ENCODE measurements around the gene CIAO3. TPM values are rescaled to one million over a fixed set of nuclear protein-coding genes. Genes with fewer than 3 reads are reported as not detected.
"Not testable (repeated sequence)": the region's sequence is repeated elsewhere in the genome, so short reads cannot be mapped to it uniquely, and the experiment has no call there.

CIAO3 gene
- total RNA-seq, 1 experiment from 2014 or later = 35.7 TPM

DNA sequence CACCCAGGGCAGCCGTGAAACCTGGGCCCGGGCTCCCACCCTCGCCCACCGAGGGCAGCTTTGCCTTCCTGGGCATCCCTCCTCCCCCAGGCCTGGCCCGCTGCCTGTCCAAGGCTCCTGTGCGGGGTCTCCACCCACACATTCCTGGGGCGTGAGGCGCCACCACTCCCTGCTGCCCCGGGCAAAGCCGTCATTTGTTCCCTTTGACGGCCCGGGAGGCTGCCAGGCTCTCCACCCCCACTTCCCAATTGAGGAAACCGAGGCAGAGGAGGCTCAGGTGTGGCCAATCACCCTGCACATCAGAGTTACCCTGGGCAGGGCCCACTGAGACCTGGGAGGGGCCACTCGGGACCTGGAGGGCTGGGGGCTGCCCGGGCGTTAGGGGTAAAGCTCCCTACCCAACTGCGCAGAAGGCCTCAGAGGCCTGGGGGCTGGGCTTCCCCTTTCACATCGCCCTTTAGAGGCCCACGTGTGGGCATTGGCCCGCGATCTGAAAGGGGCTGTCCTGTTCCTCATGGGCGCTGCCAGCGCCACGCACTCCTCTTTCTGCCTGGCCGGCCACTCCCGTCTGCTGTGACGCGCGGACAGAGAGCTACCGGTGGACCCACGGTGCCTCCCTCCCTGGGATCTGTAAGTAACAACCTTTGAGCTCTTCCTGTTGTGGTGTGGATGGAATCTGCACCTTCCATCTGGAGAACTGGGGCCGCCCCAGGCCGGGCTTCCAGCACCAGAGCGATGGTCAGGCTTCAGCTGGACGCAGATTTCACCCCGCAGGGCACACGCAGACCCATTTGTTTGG lies 19.9 kb upstream of the CIAO3 start, which contains the start of gene MSLN:
Gene MSLN, plus strand, starts transcription at position 190 of the 799 bp plus-strand sequence. CDS start 1,947 bp downstream, outside the sequence.
- DNase-seq (ENCODE audit: low read depth) = no peak

DNA sequence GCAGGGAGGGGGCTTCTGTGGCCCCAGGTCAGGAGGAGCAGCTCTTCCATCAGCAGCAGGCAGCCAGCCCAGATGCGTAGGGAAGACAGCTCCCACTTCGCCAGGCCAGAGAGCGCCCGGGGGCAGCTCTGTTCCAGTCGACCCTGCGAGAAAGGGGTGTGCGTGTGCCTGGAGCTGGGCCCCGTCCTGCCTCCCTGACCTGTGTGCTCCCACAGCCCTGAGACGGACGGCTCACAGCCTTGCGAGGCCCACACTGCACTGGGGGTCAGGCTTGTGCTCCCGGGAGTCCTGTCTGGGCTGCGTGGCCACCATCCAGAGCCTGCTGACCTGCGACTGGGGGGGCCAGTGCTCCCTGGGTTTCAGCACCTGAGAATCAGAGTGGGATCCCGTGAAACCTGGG lies 19.3 kb upstream of the CIAO3 start:
- DNase-seq (ENCODE audit: low read depth) = no peak

DNA sequence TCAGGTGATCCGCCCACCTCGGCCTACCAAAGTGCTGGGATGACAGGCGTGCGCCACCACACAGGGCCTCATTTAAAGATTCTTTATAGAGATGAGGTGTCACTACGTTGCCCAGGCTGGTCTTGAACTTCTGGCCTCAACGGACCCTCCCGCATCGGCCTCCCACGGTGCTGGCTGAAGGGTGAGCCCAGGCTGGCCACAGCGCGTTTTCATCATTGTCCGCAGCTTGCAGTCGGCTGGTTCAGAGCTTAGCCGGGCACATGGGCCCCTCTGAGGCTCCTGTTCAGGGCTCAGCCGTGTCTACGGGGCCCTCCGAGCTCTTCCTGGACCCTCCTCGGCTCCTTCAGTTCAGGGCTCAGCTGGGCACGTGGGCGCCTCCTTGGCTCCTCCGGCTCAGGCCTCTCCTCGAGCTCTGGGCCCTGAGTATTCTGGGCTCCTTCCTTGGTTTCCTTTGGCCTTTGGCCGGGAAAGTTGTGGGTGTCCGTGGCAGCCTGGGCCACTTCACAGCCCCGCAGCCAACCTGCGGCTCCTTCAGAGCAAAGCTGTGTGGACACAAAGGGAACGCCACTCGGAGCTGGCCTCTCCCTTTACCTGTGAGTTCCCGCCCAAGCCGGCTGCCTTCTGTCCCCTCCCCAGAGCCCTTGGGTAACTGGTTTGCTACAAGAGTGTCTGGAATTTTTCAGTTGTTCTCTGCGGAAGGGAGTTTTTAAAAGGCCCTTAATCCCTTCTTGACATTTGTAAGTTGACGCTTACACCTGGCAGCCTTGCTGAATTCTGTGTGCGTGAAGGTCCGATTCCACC lies 18.5 kb upstream of the CIAO3 start:
- DNase-seq (ENCODE audit: low read depth) = no peak

DNA sequence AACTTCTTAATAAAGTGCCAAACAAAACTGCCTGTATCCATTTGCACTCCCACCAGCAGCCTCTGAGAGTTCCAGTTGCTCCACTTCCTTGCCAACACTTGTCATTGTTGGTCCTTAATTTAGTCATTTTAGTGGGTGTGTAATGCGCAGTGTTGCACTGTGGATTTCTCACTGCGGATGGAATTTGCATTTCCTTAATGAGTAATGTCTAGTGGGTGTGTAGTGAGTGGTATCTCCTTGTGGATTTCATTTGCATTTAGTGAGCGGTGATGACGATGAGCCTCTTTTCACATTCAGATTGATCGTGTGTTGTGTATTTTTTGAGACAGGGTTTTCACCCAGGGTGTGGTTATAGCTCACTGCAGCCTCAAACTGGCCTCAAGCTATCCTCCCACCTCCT lies 15.6 kb upstream of the CIAO3 start:
- no peak for DNase-seq (ENCODE audit: low read depth)

DNA sequence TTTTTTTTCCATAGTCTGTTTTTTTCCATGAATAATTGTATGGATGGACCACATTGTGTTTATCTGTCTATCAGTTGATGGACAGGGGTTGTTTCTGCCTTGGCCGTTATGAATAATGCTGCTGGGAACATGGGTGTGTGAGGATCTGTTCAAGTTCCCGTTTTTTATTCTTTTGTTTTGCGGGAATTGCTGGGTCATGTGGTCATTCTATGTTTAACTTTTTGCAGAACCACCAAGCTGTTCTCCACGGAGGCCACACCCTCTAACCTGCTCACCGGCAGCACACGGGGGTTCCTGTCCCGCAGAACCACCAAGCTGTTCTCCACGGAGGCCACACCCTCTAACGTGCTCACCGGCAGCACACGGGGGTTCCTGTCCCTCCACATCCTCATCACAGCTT lies 13.9 kb upstream of the CIAO3 start:
- DNase-seq (ENCODE audit: low read depth) = no peak

DNA sequence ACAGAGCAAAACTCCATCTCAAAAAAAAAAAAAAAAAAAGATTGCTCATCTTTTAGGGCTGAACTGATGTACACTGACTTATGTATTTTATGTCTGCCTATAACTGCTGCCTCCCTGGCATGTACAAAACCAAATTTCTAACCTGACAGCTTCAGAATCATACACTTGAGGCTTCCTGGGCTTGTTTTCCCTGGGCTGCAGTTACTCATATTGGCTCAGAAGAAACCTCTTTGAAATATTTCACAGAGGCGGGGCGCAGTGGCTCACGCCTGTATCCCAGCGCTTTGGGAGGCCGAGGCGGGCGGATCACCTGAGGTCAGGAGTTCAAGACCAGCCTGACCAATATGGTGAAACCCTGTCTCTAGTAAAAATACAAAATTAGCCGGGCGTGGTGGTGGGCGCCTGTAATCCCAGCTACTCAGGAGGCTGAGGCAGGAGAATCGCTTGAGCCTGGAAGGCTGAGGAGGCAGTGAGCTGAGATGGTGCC lies 13.4 kb upstream of the CIAO3 start:
- DNase-seq (ENCODE audit: low read depth) = not testable (repeated sequence)

DNA sequence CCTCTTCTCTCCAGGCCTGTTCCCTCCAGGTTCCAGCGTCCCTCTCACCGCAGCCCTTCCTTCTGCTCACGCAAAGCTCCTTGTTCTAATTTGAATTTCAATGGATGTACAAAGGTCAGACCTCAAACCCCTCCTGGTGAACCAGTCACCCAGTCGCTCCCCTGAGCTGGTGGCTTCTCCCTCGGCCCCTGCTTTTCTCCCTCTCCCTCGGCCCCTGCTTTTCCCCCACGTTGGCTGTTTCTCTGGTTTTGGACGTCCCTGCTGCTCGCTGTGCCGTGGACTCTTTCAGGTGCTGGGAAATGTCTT lies 11.2 kb upstream of the CIAO3 start:
- no peak for DNase-seq (ENCODE audit: low read depth)

DNA sequence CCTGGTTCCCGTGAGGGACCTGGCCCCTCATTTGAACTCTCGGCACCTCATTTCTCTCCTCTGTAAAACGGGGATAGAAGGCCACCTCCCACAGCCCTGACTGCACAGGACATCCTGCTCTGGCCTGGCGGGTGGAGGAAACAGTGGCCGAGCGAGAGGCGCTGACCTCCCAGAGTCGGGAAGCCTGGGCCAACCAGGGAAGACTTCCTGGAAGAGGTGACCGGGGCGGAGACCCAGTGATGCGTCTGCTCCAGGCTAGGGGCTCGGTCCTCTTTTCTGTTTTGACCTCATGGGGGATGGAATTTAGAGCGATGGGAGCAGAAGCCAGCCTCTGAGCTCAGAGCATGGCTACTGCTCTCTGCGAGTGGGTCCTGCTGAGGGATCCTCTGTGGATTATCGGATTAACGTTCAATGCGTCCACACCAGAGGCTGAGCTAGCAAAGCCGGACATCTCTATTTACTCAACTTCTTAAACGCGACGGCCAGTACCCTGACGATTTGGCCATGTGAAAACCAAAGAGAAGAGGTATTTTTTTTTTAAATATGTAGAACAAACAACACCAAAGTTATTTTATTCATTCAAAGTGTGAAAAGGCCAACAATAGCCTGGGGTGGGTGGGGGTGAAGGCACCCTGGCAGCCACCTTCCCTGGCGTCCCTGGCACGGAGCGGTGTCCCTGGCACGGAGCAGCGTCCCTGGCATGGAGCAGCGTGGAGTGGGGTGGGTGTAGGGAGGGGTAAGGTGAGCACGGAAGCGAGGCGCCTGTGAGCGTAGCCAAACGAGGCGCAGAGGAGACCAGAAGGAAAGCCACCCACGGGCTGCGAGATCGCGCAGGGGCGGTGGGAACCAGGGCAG lies 10.6 kb upstream of the CIAO3 start:
- no peak for DNase-seq (ENCODE audit: low read depth)

DNA sequence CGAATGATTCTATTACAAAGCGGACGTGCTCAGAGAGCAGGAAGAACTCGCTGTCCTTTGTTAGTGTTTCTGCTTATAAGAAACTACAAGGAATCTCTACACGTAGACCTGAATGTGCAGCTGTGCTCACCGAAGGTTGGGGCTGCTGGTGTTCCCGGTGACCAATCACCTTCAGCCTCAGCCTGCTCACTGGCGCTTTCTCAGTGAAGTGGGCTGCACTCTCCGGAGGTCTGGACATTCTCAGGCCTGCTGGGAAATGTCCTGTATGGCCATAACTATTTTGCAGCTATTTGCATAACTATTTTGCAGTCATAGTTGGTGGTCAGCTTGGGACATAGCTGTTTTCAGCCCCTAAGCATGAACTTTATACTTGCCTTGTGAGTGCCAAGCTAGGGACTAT lies 9.7 kb upstream of the CIAO3 start:
- DNase-seq (ENCODE audit: low read depth) = no peak

DNA sequence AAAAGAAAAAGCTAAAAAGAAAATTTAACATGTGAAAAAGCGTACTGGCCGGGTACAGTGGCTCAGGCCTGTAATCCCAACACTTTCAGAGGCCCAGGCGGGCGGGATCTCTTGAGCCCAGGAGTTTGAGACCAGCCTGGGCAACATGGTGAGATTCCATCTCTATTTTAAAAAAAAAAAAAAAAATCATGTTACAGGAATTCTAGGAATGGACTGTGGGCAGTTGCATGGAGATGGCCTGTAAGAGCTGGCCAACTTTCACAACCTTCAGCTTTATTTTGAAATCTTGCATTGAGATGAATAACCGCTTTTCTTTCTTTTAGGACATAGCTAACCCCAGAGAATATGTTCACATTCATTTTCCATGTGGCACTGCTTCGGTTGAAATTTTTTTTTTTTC lies 8.2 kb upstream of the CIAO3 start:
- DNase-seq (ENCODE audit: low read depth) = no peak

DNA sequence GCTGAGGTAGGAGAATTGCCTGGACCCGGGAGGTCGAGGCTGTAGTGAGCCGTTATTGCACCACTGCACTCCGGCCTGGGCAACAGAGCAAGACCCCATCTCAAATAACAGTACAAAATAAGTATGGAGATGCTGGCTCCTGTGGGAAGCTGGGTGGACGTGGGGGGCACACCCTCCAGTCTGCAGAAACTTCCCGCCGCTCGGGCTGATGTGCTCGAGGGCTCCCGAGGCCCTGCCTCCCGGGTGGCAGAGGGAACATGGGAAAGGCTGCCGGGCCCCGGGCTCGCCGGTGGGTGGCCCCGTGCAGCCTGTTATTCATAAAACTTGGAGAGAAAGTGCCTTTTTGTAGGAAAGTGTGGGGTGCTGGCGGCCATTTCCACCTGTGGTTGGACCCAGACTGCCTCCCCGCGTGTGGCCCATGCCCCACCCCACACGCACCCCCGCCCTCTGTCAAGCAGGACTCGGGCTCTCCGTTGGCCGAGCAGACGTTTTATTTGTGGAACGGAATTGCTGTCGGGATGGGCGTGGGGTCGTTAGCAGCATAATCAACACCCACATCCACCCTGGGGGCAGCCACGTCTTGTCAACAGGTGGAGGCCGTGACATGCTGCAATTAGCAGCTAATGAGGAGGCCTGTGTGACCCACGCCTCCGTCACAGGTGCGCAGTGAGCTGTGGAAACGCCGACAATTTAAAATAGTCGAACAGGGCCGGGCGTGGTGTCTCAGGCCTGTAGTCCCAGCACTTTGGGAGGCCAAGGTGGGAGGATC lies 7.4 kb upstream of the CIAO3 start:
- DNase-seq (ENCODE audit: low read depth) = no peak

DNA sequence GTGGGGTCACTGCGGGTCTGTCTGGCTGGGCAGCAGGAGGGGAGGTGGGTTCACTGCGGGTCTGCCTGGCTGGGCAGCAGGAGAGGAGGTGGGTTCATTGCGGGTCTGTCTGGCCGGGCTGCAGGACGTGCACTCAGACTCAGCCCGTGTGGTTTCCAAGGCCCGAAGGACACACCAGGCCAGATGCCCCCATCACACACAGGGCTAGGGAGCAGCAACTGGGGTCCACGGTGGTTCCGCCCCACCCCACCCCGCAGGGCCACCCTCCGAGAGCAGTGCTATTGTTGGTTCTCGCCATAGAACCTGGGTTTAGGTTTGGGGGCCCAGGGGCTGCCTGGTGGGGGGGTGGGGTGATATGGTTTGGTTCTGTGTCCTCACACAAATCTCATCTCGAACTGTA lies 5.8 kb upstream of the CIAO3 start:
- DNase-seq (ENCODE audit: low read depth) = no peak

DNA sequence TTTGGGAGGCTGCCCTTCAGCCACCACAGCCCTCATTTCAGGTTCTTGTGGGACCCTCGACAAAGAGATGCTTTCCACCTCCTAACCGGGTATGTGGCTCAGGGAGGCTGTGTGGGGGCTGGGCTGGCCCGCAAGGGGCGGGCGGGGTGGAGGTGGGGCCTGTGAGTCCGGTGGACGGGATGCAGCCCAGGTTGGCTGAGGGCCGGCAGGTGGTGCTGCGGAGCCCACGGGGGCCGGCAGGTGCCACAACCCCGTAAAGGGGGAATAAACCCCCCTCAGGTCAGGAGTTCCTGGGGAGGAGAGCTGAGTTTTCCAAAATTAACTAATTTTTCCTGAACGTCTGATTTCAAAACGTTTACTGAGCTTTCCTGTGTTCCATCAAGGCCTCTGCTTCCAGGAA lies 4.9 kb upstream of the CIAO3 start:
- DNase-seq (ENCODE audit: low read depth) = no peak

DNA sequence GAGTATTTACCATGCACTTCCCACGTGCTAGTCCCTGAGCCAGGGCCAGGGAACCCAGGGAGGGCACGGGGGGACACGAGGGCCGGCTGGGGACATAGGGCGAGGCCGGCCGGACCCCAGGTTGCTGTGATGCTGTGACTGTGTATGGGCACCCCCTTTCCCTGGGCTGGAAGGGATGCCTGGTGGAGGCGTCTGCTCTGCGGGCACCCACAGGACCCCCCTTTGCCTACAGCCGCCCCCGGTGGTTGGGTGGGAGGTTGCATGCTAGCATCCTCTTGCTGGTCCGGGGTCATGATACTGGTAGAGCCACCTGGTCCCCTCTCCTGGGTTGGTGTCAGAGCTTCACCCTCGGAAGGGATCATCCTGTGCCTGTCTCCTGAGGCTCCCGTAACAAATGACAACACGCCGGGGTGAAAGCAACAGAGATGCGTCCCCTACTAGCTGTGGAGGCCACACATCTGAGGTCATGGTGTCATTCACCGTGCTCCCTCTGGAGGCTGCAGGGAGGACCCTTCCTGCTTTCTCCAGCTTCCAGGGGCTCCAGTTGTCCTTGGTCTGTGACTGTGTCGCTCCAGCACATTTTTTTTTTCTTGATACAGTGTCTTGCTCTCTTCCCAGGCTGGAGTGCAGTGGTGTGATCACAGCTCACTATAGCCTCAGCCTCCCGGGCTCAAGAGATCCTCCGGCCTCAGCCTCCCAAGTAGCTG lies 3.1 kb upstream of the CIAO3 start:
- DNase-seq (ENCODE audit: low read depth) = no peak

DNA sequence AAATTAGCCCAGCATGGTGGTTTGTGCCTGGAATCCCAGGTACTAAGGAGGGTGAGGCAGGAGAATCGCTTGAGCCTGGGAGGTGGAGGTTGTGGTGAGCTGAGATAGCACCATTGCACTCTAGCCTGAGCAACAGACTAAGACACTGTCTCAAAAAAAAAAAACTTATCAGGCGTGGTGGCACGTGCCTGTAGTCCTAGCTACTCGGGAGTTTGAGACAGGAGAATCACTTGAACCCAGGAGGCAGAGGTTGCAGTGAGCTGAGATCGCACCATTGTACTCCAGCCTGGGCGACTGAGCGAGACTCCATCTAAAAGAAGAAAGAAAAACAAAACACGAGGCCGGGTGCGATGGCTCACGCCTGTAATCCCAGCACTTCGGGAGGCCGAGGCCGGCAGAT lies 2.1 kb upstream of the CIAO3 start:
- not testable (repeated sequence) for DNase-seq (ENCODE audit: low read depth)

DNA sequence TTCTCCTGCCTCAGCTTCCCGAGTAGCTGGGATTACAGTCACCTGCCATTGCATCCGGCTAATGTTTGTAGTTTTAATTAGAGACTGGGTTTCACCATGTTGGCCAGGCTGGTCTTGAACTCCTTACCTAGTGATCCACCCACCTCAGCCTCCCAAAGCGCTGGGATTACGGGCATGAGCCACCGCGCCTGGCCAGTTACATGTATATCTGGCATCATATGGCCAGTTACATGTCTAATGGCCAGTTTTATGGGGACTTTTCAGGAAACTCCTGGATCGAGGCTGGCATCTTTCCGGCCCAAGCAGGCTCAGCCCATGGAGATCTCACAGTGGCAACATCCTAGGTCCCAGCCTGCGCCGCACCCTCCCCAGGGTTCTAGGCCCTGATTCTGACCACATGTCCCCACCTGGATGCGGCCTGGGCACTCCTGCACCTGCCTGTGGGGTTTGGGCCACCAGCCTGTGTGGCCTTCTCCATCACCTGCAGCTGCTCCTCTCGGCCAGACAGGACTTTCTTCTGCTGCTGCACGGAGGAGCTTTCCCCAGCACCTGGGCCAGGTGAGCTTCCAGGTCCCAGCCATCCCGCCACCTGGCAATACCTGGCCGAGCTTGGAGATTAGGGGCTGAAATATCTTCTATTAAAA lies 1.3 kb upstream of the CIAO3 start:
- DNase-seq (ENCODE audit: low read depth) = no peak

DNA sequence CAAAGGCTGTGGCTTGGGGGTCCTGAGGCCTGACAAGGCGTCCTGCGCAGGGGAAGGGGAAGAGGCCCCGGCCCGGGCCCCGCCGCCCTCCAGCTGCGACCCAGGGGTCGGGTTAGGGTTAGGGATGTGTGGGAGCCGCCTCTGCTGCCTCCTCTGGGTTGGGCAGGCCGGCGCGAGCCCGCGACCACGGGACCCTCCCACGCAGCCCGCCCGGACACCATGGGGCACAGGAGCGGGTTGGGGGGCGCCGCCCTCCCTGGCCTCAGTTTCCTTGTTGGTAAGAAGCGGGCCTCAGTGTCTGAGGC lies 386 bp downstream of the CIAO3 start:
- no peak for DNase-seq (ENCODE audit: low read depth)

DNA sequence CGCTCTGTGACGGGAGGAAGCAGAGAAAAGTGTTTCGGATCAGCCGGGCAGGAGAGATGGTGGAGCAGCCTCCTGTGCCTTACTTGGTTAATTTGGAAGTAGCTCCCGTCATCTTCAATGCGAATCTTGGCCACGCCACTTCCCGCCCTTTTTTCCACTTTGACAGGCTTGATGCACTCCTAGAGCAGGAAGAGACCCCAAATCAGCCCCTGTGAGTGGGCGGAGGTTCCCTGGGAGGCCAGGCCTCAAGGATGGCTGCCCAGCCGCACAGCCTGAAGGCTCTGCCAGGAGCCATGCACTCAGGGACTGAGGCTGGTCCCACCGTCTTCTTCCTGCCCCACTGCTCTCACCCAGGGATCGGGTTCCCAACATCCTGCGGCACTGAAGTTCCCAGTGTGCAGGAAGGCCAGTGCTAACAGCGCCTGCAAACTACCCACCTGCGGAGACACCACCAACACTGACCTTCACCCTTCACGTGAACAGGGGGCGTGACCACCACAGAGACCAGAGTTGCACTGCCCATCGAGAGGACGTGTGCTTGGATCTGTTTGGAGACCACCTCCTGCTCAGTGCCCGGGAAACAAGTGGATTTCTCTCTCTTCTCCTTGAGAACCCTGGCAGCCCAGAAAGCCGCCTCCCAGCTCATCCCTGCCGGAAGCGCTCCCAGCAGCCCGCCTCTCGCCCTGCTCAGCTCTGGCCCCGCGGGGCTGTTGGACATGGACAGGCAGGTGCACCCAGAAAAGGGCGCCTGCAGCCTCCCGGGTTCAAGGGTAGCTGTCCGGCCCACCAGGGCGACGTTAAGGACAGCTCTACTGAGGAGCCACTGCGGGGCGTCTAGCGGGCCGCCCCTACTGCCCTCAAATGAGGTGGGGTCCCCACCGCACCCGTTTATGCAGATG lies 988 bp downstream of the CIAO3 start:
- no peak for DNase-seq (ENCODE audit: low read depth)

DNA sequence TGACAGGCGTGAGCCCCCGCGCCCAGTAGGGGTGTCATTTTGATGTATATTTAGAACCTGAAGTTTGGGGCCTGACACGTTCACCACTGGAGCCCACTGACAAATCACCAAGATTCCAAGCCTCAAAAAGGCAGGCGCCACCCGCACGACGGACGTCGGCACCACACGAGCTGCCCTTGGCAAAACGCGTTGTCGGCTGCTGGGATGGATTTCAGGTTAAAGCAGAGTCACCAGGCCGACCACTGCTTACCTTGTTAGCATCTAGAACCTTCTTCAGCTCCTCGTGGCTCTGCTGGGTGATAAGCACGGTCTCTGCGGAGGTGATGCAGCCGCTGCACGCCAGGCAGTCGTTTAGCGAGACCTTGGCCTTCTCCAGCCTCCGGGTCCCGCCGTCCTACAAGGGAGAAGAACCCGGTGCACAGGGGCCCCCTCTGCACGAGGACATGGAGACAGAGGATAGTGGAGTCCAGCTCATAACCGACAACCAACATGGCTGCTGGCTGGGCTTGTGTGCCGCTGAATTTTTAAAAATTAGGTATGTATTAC lies 3.8 kb downstream of the CIAO3 start:
- no peak for DNase-seq (ENCODE audit: low read depth)
